ENCODE data around the gene RAB36. TPM values are rescaled to one million over a fixed set of nuclear protein-coding genes. Genes with fewer than 3 reads are reported as not detected.

Gene RAB36
- total and polyA plus RNA-seq, 9 donors = 3.9 to 18.7 (median 6.3) TPM

DNA sequence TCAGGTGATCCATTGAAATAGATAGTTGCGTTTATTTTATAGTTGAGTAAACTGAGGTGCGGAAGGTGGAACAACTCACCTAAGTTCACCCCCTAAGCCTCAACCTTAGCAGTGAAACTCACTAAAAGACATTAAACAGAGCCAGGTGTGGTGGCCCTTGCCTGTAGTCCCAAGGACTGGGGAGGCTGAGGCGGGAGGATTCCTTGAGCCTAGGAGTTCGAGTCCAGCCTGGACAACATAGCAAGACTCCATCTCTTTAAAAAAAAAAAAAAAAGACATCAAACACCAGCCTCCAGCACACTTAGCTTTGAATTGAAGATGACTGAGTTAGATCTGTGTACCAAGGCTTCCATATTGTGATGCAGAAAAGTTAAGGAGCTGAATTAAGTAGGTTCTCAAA is 845 bp upstream of the RAB36 start:
- Histone ChIP-seq H3K36me3 (no peaks in the 10 kb centered on the region), H3K4me1 (ENCODE audit: insufficient read depth) (peaks cover 4% of the 10 kb centered on the region), H3K4me3 (no peak overlapping the region), H3K9me3 (no peaks in the 10 kb centered on the region), H3K27me3 (no peaks in the 10 kb centered on the region), H3K27ac (no peak overlapping the region)
- no peak for TF ChIP-seq POLR2A (IDR thresholded peaks at IDR 0.05)
- no peak for TF ChIP-seq CTCF (IDR thresholded peaks at IDR 0.05)
- no peak for TF ChIP-seq EP300 (IDR thresholded peaks at IDR 0.05)
- peak in 1 of 5 donors; percentile 32 for DNase-seq
- intact Hi-C loops (cut with DNase I) = no loop called here
- 89 to 92% (median 91%) methylated on average over 4 of the region's 4 CpGs for WGBS, 3 donors

DNA sequence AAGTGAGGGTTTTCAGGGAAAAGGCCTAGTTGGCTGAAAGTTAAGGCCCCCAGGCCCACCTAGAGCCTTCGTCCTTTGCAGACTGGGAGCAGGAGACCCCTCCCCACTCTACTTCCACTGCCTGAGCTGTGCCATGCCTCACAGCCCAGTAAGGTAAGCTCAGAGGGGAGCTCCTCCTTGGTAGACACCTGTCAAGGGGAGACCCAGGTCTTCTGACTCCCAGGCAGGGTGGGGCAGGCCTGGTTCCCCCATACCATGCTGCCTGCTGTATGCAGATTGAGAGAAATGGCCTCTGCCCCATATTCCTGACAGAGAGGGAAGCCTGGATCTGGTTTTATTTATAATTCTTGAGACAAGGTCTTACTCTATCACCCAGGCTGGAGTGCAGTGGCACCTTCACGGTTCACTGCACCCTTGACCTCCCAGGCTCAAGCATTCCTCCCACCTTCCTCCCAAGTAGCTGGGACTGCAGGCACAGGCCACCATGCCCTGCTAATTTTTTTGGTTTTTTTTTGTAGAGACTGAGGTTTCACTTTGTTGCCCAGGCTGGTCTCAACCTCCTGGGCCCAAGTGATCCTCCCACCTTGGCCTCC is 697 bp downstream of the RAB36 start:
- Histone ChIP-seq H3K36me3 (no peaks in the 10 kb centered on the region), H3K9me3 (no peaks in the 10 kb centered on the region), H3K4me3 (peak overlapping the region; percentile 47), H3K4me1 (ENCODE audit: insufficient read depth) (peaks cover 4% of the 10 kb centered on the region), H3K27me3 (no peaks in the 10 kb centered on the region), H3K27ac (peak overlapping the region in 1 of 2 donors; percentile 77)
- no peak for DNase-seq
- TF ChIP-seq POLR2A (IDR thresholded peaks at IDR 0.05) (no peak), EP300 (IDR thresholded peaks at IDR 0.05) (no peak), CTCF (IDR thresholded peaks at IDR 0.05) (no peak)
- 19 to 22% (median 19%) methylated on average over 2 of the region's 2 CpGs for WGBS, 3 donors
- intact Hi-C loops (cut with DNase I) = no loop called here

DNA sequence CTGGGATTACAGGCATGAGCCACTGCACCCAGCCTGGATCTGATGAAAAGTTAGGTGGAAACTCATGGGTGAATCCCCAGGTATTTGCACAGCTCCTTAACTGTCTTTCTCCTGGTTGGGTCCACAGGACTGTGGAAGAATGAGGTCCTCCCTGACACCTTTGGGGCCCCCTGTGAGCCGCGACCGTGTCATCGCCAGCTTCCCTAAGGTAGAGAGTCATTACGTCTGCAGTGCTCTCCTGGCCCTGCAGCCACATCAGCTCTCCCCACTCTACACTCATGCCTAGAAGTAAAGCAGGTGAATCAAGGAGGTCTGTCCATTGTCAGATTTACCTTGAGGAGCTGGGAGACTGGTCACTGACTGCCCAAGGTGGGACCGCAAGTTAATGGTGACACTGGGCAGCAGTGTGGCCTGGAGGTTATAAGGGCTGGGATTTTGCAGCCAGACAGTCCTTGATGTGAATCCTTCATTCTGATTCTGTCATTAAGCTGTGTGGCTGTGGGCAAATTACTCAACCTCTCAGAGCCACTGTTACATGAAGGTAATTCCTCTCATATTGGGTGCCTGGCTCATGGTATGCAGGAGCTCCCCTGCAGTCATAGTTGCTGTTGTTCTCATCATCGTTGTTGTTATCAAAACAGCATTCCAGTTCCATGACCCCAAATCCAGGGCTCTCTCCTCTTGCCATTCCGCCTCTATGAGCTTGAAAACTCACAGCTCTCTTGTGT is 1.4 kb downstream of the RAB36 start:
- H3K4me1 ChIP-seq (ENCODE audit: insufficient read depth) = peaks cover 2% of the 10 kb centered on the region
- no peak overlapping the region for H3K4me3 ChIP-seq
- WGBS, 3 donors = 68 to 82% (median 71%) methylated on average over 8 of the region's 8 CpGs

More for the DNA sequence above, 1.4 kb downstream of the RAB36 start:
- Histone ChIP-seq H3K27ac (no peak overlapping the region), H3K9me3 (no peaks in the 10 kb centered on the region), H3K36me3 (no peaks in the 10 kb centered on the region), H3K27me3 (no peaks in the 10 kb centered on the region)
- DNase-seq = no peak
- intact Hi-C loops (cut with DNase I) = no loop called here
- TF ChIP-seq POLR2A (IDR thresholded peaks at IDR 0.05) (no peak), CTCF (IDR thresholded peaks at IDR 0.05) (no peak), EP300 (IDR thresholded peaks at IDR 0.05) (no peak)

All from ovary (tissue), 9 donors.